NCI-H2081 (cell line): Measurements from ENCODE around the gene IFITM1.
"Not testable (repeated sequence)": the region's sequence is repeated elsewhere in the genome, so short reads cannot be mapped to it uniquely, and the experiment has no call there.

Source experiments
- DNase-seq, 2 experiments: peaks; one replicate each; lab custom pipeline; 2025; lab: John Stamatoyannopoulos, UW

Gene IFITM1

DNA sequence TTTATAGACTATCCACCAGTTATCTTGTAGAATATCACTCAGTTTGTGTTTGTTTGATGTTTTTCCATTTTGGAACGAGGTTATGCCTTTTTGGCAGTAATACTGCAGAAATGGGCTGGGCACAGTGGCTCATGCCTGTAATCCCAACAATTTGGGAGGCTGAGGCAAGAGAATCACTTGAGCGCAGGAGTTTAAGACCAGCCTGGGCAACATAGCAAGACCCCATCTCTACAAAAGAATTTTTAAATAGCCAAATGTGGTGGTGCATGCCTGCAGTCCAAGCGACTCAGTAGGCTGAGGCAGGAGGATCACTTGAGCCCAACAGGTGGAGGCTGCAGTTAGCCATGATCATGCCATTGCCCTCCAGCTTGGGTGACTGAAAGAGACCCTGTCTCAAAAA is 32.7 kb downstream of the IFITM1 start:
- no peak for DNase-seq

DNA sequence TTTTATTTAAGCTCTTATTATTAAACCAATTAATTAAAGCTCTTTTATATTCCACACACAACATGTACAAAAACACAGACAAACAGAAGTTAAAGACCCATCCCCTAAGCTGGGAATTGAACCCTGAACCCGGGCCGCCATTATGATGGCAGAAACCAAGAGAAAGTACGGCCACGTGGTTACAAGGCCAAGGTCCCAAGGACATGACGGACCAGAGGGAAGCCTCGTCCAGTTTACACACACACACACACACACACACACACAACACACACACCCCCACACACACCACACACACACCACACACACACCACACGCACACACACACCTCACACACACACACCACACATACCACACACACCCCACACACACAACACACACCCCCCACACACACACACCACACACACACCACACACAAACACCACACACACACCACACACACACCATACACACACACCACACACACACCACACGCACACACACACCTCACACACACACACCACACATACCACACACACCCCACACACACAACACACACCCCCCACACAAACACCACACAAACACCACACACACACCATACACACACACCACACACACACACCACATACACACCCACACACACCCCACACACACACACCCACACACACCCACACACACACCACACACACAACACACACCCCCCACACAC is 35.6 kb downstream of the IFITM1 start:
- DNase-seq: not testable (repeated sequence)

DNA sequence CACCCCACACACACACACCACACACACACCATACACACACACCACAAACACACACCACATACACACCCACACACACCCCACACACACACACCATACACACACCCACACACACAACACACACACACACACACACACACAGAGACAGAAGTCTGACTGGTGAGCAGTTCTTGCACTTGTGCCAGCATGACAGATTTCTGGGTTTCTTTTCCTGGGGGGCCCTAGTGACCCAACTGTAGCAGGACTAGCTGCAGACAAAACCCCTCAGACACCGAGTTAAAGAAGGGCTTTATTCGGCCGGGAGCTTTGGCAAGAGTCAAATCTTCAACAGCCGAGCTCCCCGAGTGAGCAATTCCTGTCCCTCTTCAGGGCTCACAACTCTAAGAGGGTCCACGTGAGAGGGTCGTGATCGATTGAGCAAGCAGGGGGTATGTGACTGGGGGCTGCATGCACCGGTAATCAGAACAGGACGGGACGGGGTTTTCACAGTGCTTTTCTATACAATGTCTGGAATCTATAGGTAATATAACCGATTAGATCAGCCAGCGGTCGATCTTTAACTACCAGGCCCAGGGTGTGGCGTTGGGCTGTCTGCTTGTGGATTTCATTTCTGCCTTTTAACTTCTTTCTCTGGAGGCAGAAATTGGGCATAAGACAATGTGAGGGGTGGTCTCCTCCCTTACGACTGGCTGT is 36.3 kb downstream of the IFITM1 start:
- DNase-seq: not testable (repeated sequence)

DNA sequence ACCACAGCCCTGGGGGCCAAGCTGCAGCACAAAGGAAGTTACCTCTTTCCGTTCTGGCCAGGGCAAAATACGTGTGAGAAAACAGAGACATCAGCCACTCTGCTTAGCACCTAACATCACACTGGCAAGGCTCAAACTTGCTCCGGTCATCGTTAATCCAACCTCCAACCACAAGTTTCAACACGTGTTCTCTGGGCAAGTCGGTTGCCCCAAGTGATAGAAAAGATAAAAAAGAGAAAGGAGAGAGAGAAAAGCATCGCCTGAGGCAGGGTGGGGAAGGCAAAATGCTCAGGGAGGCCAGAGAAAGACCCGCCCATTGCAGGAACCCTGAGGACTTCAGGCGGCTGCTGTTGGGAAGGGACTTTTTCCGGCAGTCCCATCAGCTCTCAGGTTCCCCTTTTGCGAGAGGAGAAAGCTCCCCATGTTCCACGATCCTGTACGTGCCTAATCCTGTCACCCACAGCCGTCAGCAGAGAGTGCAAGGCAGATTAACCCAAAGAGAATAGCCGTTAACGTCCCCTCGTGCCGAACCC is 36.9 kb downstream of the IFITM1 start:
- DNase-seq: no peak

DNA sequence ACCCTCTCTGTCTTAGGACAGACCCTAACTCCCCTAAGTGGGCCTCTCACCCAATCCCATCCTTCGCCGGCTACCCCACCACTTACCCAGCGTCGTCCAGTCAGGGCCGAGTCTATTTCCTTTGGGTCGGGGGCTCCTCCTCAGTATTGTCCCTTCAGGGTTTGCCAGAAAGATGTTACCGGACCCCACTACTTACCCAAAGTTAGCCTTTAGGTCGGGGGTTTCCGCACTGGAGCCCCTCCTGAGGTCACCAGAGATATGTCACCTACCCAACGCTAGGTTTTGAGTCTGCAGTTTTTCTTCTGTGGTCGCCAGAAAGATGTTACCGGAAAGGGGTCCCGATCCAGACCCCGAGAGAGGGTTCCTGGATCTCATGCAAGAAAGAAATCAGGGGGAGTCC is 37.6 kb downstream of the IFITM1 start:
- no peak for DNase-seq

DNA sequence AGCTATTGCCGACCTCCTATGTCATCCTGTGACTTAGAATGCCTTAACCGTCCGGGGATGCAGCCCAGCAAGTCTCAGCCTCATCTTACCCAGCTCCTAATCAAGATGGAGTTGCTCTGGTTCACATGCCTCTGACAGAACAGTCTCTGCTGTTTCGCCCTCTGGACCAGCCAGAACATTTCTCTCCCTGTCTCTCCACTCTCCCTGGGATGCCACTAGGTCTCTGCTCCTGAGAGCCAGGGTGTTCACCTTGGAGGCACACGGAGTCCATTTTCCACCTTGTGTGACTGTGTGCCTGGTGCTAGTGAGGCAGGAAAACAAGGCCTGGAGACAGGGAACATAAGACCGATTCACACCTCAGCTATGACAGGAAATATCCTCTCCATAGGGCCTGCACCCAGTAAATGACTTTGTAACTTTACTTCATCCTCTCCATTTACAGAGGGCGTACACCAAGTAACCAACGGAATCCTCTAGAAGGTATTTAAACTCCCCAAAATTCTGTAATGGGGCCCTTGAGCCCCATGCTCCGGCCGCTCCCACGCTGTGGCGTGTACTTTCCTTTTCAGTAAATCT is 38.7 kb downstream of the IFITM1 start:
- no peak for DNase-seq

DNA sequence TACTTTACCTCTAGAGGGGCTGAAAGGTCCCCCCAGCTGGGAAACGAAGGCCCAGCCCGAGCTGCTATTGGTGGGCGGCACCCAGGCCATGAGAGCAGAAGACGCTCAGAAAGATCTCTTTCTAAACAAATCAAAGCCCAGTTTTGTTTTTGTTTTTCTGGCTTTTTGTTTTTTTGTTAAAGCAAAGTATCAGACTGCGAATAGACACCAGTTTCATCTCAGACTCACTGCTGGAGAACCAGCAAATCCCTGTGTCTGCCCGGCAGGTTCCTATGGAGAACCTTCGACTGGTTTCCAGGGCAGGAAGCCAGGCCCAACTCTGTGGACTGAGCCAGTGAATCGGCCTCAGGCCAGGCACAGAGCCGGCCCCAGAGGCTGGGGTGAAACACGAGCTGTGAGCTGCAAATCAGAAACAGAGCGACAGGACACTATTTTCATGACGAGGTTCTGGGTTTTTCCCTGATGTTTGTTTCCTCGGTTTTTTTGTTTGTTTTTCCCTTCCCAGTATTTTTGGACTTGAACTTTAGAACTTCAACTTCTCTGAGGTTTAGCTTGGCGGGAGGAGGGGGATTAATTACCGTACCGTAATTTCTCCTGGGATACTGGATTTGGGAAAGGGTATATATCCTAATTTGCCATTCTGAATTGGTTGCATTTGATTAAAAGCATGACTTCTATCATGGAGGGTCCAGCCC is 39.5 kb downstream of the IFITM1 start:
- no peak for DNase-seq

DNA sequence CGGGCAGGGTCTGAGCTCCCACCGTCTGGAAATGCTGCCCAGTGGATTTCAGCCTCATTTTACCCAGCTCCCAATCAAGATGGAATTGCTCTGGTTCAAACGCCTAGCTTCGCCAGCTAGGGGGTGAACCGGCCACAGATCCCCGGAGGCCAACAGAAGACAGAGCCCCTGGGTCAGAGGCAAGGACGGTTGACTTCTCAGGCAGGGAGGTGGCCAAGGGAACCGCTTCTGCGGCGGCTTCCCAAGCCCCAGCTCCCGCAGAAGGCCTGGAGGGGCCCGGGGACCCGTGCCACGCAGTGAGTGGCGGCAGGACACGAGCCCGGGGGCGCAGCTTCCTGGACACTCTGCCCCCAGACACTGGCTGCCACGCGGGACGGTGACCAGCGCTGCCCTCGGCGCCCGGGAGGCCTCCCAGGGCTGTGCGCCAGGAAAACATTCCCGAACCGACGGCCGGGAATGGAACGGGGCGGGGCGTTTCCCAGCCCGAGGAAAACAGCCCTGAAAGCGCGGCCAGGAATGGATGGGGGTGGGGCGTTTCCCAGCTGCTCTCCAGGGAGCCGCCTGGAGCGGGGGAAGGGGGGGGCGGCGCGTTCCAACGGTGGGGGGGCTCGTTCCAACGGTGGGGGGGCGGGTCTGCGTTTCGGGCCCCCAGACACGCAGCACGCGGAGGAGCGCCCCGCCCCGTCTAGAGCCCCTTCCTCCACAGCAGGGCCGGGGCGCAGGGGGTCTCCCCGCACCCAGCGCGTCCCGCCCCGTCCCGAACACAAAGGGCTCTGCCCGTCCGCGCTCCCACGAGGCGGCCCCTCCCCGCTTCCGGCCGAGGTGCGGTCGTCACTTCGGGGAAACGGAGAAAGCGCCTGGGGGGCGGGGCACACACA is 42.0 kb downstream of the IFITM1 start:
- peak; percentile 24 to 58 for DNase-seq

DNA sequence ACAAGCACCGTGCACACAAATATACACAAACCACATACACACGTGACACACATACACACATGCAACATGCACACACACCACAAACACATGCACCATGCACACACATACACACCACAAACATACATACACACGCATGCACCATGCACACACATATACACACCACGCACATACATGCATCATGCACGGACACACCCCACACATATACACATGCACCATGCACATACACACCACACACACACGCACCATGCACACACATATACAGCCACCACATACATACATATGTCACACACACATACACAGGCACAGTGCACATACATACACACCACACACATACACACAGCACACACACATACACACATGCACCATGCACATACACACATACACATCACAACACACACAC is 42.8 kb downstream of the IFITM1 start:
- DNase-seq: no peak

DNA sequence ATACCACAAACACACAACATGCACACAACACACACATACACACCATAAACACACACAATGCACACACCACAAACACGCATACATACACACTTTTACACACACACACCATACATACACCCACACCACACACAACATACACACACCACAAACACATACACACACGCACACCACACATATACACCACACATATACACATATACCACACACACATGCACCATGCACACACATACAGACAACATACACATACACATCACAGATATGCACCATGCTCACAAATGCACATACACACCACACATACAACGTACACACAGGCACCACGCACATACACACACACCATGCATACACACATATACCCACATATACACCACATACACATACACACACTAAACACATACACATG is 43.7 kb downstream of the IFITM1 start:
- DNase-seq: no peak

DNA sequence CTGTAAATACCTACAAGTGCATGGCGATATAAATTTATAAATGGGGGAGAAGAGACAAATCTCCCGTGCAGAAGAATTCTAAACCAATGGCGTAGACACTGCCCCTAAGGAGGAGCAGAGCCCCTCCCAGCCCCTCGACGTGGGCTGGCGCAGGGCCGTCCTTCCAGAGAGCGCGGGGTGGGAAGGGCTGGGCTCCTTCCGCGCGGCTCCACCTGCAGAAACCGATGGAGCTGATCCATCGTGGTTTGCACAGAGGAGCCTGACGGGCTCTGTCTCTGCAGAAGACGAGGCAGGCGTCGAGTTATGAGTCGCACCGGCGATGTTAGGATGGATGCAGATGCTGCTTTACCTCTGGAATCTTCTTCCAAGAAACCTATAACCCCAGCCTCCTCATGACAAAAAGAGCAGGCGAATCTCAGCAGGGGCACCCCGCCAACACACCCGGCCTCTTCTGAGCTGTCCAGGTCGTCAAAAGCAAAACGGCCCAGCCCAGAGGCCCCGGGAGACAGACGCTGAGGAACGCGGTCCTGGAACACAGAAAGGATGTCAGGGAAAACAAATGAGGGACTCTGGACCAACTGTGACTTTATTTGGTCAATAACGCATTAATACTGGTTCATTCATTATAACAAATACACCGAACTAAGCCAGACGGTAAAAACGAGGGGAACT is 44.4 kb downstream of the IFITM1 start:
- no peak for DNase-seq

DNA sequence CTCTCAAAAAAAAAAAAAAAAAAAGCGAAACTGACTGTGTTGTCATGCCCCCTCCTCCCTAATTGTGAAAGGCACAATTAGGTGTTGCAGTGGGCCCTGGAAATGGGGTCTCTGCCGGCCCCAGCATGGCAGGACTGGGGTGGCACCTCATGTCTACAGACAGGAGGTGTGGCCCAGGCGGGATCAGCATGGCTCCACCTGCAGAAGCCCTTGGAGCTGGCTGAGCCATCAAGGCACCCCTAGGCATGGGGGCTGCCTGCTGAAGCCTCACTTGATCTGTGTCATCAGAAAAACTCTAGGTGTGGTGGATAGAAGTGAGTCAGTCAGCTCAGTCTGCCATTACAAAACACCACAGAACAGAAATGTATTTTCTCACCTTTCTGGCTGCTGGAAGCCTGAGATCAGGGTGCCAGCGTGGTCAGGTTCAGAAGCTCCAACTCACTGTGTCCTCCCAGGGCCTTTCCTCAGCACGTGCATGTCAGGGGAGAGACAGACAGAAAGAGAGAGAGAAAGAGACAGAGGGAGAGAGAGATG is 45.4 kb downstream of the IFITM1 start:
- no peak for DNase-seq

DNA sequence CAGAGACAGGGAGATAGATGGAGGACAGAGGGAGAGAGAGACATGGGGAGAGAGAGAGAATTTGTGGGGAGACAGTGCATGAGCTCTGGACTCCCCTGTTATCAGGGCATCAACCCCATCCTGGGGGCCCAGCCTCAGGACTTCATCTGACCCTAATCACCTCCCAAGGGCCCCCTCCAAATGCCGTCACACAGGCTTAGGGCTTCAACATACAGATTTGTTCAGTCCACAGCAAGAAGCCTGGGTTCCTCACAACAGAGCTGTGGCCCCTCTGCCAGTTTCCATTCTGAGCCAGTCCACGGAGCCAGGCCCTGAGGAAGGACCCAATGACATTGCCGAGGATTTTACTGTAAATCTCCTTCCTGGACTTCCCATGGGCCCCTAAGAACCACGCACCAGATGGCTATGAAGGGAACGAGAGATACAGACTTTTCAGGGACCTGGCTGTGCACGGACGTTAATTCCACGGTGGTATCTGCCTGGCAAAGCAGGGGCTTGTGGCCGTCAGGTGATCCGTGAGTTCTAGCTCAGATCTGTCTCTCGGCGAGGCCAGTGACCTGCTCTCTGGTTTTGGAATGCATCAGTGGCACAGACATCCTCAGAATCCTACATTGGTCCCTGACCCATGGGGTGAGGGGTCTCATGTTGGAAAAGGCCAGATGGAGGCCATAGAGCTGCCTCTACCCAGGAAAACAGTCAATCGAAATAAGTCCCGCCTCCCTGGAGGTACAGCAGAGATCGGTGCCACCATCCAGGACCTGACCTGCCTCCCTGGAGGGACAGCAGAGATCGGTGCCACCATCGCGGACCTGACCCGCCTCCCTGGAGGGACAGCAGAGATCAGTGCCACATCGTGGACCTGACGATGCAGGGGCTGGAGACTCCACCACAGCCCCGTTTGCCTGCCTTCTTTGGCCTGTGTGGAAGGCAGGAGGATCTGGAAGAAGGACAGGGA is 46.8 kb downstream of the IFITM1 start:
- DNase-seq: no peak

DNA sequence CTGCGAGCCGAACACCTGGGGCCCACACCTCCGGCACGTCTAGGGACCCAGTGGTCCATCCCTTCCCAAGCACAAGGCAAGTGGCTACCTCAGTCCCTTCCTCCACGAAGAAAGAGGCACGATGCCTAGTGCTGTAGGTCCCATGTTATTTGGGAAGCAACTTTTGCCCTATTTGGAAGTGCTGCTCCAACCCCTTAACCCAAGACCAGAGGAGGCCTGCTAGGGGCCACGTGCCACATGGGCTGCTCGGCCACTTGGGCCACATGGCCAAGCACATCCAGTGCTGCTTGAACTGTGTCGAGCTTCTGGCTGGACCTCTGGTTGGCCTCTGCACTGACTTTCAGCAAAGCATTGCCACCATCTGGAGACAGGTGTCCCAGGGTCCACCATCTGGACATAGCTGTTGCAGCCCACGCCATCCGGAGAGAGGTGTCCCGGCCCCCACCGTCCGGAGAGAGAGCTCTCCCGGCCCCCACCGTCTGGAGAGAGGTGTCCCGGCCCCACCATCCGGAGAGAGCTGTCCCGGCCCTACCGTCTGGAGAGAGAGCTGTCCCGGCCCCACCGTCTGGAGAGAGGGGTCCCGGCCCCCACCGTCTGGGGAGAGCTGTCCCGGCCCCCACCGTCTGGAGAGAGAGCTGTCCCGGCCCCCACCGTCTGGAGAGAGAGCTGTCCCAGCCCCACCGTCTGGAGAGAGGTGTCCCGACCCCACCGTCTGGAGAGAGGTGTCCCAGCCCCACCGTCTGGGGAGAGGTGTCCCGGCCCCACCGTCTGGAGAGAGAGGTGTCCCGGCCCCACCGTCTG is 49.0 kb downstream of the IFITM1 start:
- DNase-seq: no peak

DNA sequence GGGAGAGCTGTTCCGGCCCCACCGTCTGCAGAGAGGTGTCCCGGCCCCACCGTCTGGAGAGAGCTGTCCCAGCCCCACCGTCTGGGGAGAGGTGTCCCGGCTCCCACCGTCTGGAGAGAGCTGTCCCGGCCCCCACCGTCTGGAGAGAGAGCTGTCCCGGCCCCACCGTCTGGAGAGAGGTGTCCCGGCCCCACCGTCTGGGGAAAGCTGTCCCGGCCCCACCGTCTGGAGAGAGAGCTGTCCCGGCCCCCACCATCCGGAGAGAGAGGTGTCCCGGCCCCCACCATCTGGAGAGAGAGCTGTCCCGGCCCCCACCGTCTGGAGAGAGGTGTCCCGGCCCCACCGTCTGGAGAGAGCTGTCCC is 49.6 kb downstream of the IFITM1 start:
- DNase-seq: not testable (repeated sequence)

DNA sequence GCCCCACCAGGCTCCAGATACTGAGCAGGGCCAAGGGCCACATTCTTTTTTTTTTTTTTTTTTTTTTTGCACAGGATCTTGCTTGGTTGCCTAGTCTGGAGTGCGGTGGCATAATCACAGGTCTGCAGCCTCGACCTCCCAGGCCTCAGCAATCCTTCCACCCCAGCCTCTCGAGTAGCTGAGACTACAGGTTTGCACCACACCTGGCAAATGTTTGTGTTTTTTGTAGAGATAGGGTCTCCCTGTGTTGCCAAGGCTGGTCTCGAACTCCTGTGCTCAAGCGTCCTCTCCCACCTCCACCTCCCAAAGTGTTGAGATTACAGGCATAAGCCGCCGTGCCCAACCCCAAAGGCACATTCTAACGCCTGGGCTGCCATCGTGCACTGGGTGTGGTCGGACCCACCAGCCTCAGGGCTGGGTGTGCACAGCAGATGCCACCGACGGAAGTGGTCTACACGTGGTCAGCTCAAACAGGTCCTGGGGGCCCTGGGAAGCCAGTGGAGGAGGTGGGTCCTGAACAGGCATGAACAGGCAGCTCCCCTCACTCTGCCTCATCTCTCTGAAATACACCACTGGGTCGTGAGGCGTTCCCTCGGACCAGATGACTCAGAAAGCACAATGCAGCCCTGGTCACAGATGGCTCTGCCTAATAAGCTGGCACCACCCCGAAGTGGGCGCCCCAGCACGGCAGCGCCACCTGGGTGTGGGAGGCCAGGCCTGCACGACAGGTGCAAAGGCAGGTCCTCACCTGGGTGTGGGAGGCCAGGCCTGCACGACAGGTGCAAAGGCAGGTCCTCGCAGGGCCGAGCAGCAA is 50.3 kb downstream of the IFITM1 start:
- peak; percentile 65 to 71 for DNase-seq
